NB4 (cell line): ENCODE results near the gene PDE4B.

Experiments
- DNase-seq: peaks from one replicate; pipeline ENCODE4 v3.0.0; 2010; ENCODE audit warnings: low read depth
- H3K4me3 ChIP-seq: one replicate; pipeline ENCODE4 v1.5.1; 2011; ENCODE audit warnings: mild to moderate bottlenecking, low read depth, low read length, moderate library complexity
- CTCF ChIP-seq: IDR thresholded peaks from one replicate; pipeline ENCODE4 v1.5.1; 2012; ENCODE audit warnings: low read depth, low read length
- MAX ChIP-seq: IDR thresholded peaks from 2 replicates; pipeline ENCODE4 v1.6.1; 2011; ENCODE audit warnings: low read depth, low read length
- MYC ChIP-seq: IDR thresholded peaks from 2 replicates; pipeline ENCODE4 v1.6.1; 2011; ENCODE audit warnings: low read depth, low read length
- POLR2A ChIP-seq: IDR thresholded peaks from 2 replicates; pipeline ENCODE4 v1.6.1; 2011; ENCODE audit warnings: mild to moderate bottlenecking; ENCODE audit not compliant: insufficient read length; ENCODE audit errors: extremely low read depth

PDE4B gene

GRCh38 chr1:66388913-66389312 lies 596.2 kb downstream of the PDE4B start:
- no peak overlapping the region for H3K4me3 ChIP-seq
- no peak for DNase-seq
- no peak for TF ChIP-seq MYC
- TF ChIP-seq POLR2A: no peak
- no peak for TF ChIP-seq CTCF
- no peak for TF ChIP-seq MAX

- TF ChIP-seq CTCF (no peak), MAX (peak; percentile 91), MYC (peak; percentile 76)
- DNase-seq: peak; percentile 98
Observed at GRCh38 chr1:66393586-66394287, 601.0 kb downstream of the PDE4B start.

GRCh38 chr1:66394603-66395002 lies 601.9 kb downstream of the PDE4B start:
- DNase-seq: peak; percentile 28
- H3K4me3 ChIP-seq: peak overlapping the region; percentile 73
- TF ChIP-seq MAX (no peak), CTCF (no peak), POLR2A (no peak), MYC (no peak)

More at GRCh38 chr1:66393586-66394287, 601.0 kb downstream of the PDE4B start:
- peak overlapping the region; percentile 73 for H3K4me3 ChIP-seq

GRCh38 chr1:66395202-66396061 lies 602.7 kb downstream of the PDE4B start:
- TF ChIP-seq POLR2A: peak; percentile 34
- peak; percentile 37; the same call in 1 of the 2 replicates for TF ChIP-seq MAX
- no peak for TF ChIP-seq CTCF
- peak; percentile 20; the same call in 1 of the 2 replicates for TF ChIP-seq MYC
- H3K4me3 ChIP-seq: peak overlapping the region; percentile 73
- peak; percentile 94 for DNase-seq

- TF ChIP-seq MAX (peak; percentile 46; the same call in 1 of the 2 replicates), POLR2A (peak; percentile 28), CTCF (no peak), MYC (no peak)
- peak; percentile 78 for DNase-seq
- H3K4me3 ChIP-seq: peak overlapping the region; percentile 73
Observed at GRCh38 chr1:66396212-66396890, 603.7 kb downstream of the PDE4B start.
